ENCODE data around the gene TXNDC12. TPM values are rescaled to one million over a fixed set of nuclear protein-coding genes. Genes with fewer than 3 reads are reported as not detected.

TXNDC12 gene
- total RNA-seq (38.7 and 38.9 TPM in 2 replicates), polyA plus RNA-seq (12.6 and 17.5 TPM in 2 replicates), polyA minus RNA-seq (8.4 and 21.9 TPM in 2 replicates)
- 41.2 TPM for total RNA-seq (2013)

DNA sequence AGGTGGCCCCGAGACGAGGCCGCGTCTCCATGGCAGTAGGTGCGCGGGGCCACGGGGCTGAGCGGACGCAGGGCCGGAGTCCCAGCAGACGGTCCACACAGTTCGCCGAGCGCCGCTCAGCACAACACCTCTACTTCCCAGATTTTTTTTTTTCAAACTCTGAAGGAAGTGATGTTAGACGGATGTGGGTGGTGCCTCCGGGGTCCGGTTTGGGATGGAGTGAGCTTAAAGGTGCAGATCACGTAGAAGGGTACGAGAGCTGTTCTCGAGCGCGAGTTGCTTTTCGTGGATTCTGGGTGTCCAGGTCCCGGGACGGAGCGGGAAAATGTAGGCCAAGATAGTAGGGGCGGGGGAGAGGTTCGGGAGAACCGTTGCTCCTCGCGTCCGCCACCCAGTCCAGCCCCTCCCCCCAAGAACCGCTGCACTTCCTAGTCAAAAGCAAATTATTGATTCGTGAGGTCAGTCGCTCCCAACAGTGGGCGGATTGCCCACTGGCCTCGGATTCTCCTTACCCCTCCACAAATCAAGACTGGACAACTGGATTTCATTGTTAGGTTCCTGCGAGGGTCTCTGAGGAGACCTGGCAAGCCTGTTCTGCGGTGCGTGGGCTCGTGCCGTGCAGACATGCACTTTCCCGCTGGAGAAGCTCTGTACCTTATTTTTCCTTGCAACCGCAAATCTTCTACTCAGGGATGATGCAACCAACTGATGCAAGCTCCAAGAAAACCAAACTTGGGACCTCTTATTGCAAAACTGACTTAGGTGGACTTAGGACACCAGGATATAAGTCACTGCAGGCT, at the start of gene TXNDC12:
TXNDC12 (minus strand) TSS at position 126 of the 800 bp plus-strand sequence; CDS start at position 31, 95 bp downstream.
- Histone ChIP-seq H3K4me2 (replicated peaks; ENCODE audit: low read depth, low read length, poor library complexity, severe bottlenecking) (peak within 1 kb of the TSS; percentile 96), H3K36me3 (replicated peaks in 1 of 2; ENCODE audit: control extremely low read depth in 1 of 2, control insufficient read depth in 1 of 2, extremely low read depth in 1 of 2, insufficient read depth in 2 of 2, low read length in 1 of 2) (peaks cover 0 to 18% of the 10 kb centered on the region in 2 experiments), H3K27ac (ENCODE audit: low read length in 2 of 2) (peak within 1 kb of the TSS; percentile 85 to 92), H3K79me2 (ENCODE audit: control insufficient read depth, insufficient read depth, low read length) (peaks cover 65% of the 10 kb centered on the region), H2AFZ (ENCODE audit: insufficient read depth, low read depth, low read length, poor library complexity, severe bottlenecking) (peak within 1 kb of the TSS; percentile 88), H3K27me3 (replicated peaks in 1 of 4; ENCODE audit: control extremely low read depth in 1 of 4, control insufficient read depth in 3 of 4, insufficient read depth in 4 of 4, low read length in 3 of 4) (no peaks in the 10 kb centered on the region), H3K9ac (ENCODE audit: low read length) (peak within 1 kb of the TSS; percentile 96), H3K4me1 (ENCODE audit: control insufficient read depth in 2 of 2, insufficient read depth in 2 of 2, low read length in 2 of 2) (peaks cover 25 to 31% of the 10 kb centered on the region in 2 donors), H3K9me3 (ENCODE audit: control extremely low read depth in 1 of 3, control insufficient read depth in 2 of 3, insufficient read depth in 1 of 3, low read length in 2 of 3) (no peaks in the 10 kb centered on the region), H3K4me3 (ENCODE audit: control extremely low read depth in 1 of 5, extremely low read depth in 1 of 5, insufficient read depth in 1 of 5, low read depth in 2 of 5, low read length in 4 of 5) (peak within 1 kb of the TSS; percentile 73 to 99 (median 95)), H4K20me1 (ENCODE audit: control insufficient read depth, insufficient read depth, low read length, poor library complexity, severe bottlenecking) (peaks cover 17% of the 10 kb centered on the region)
- Mint-ChIP-seq H3K4me3 (peak within 1 kb of the TSS; percentile 98), H3K27me3 (no peaks in the 10 kb centered on the region), H3K4me1 (peaks cover 55% of the 10 kb centered on the region), H3K9me3 (ENCODE audit: insufficient read depth) (no peaks in the 10 kb centered on the region), H3K27ac (peak within 1 kb of the TSS; percentile 97)
- peak; percentile 83 for DNase-seq
- peak; percentile 48 for ATAC-seq (ENCODE audit: low read depth)
- intact Hi-C loops (cut with micrococcal nuclease): loop anchor here (2.0 to 10.0 kb wide), 7 partner anchors 87 to 1142 kb away; partner anchors contain the start of genes CPT2, ECHDC2, OSBPL9 and SCP2
- WGBS (ENCODE audit: insufficient coverage): 0% methylated on average over 28 of the region's 45 CpGs
- POLR2A ChIA-PET: interaction anchor here (0.9 to 1.4 kb wide), 3 partner anchors 22 to 674 kb away, joined by 3 to 9 read pairs (median 3); partner anchors contain the start of genes KTI12 and ORC1
- no peak for TF ChIP-seq EZH2 (IDR thresholded peaks at IDR 0.05; ENCODE audit: borderline replicate concordance, insufficient read depth, low read depth, low read length, poor library complexity, severe bottlenecking)
- TF ChIP-seq CTCF (IDR thresholded peaks at IDR 0.05): no peak
- CTCF ChIA-PET: interaction anchor here (0.7 to 1.0 kb wide), 2 partner anchors 644 to 960 kb away, joined by 3 read pairs; no protein-coding TSS in a partner anchor

Data from B cell (primary cell).